Measurements from ENCODE around the gene CACUL1.
"Not testable (repeated sequence)": the region's sequence is repeated elsewhere in the genome, so short reads cannot be mapped to it uniquely, and the experiment has no call there.

Gene CACUL1

GRCh38 chr10:118671221-118671620 lies 83.5 kb downstream of the CACUL1 start:
- H3K36me3 ChIP-seq (ENCODE audit: insufficient read depth, low read depth, low read length); H3K4me1 ChIP-seq (ENCODE audit: insufficient read depth, low read length); H3K9me3 ChIP-seq (ENCODE audit: insufficient read depth, low read depth, low read length); H3K4me3 ChIP-seq (ENCODE audit: low read length); H3K27ac ChIP-seq (ENCODE audit: low read length); H3K9ac ChIP-seq (ENCODE audit: low read depth, low read length); H3K27me3 ChIP-seq (ENCODE audit: insufficient read depth, low read length): not testable (repeated sequence)

- H3K4me3 ChIP-seq (ENCODE audit: low read length), result no peak overlapping the region
- no peak overlapping the region for H3K27ac ChIP-seq (ENCODE audit: low read length)
- H3K4me1 ChIP-seq (ENCODE audit: insufficient read depth, low read length), result no peaks in the 10 kb centered on the region
- H3K27me3 ChIP-seq (ENCODE audit: insufficient read depth, low read length), result no peaks in the 10 kb centered on the region
- H3K9ac ChIP-seq (ENCODE audit: low read depth, low read length), result no peak overlapping the region
- no peaks in the 10 kb centered on the region for H3K36me3 ChIP-seq (ENCODE audit: insufficient read depth, low read depth, low read length)
- no peaks in the 10 kb centered on the region for H3K9me3 ChIP-seq (ENCODE audit: insufficient read depth, low read depth, low read length)
These were observed 84.2 kb downstream of the CACUL1 start for GRCh38 chr10:118670472-118671124.

- H3K4me3 ChIP-seq (ENCODE audit: low read length), result no peak overlapping the region
These were observed 84.9 kb downstream of the CACUL1 start for GRCh38 chr10:118669835-118670234.

GRCh38 chr10:118669020-118669791 lies 85.6 kb downstream of the CACUL1 start:
- no peaks in the 10 kb centered on the region for H3K4me1 ChIP-seq (ENCODE audit: insufficient read depth, low read length)
- no peak overlapping the region for H3K27ac ChIP-seq (ENCODE audit: low read length)
- H3K27me3 ChIP-seq (ENCODE audit: insufficient read depth, low read length), result no peaks in the 10 kb centered on the region
- no peak overlapping the region for H3K9ac ChIP-seq (ENCODE audit: low read depth, low read length)
- H3K9me3 ChIP-seq (ENCODE audit: insufficient read depth, low read depth, low read length), result no peaks in the 10 kb centered on the region
- no peaks in the 10 kb centered on the region for H3K36me3 ChIP-seq (ENCODE audit: insufficient read depth, low read depth, low read length)
- H3K4me3 ChIP-seq (ENCODE audit: low read length), result no peak overlapping the region

More at GRCh38 chr10:118669835-118670234, 84.9 kb downstream of the CACUL1 start:
- Histone ChIP-seq H3K27me3 (ENCODE audit: insufficient read depth, low read length) (no peaks in the 10 kb centered on the region), H3K9me3 (ENCODE audit: insufficient read depth, low read depth, low read length) (no peaks in the 10 kb centered on the region), H3K36me3 (ENCODE audit: insufficient read depth, low read depth, low read length) (no peaks in the 10 kb centered on the region), H3K9ac (ENCODE audit: low read depth, low read length) (no peak overlapping the region), H3K27ac (ENCODE audit: low read length) (no peak overlapping the region), H3K4me1 (ENCODE audit: insufficient read depth, low read length) (no peaks in the 10 kb centered on the region)

GRCh38 chr10:118668228-118668952 lies 86.4 kb downstream of the CACUL1 start:
- no peaks in the 10 kb centered on the region for H3K9me3 ChIP-seq (ENCODE audit: insufficient read depth, low read depth, low read length)
- no peak overlapping the region for H3K4me3 ChIP-seq (ENCODE audit: low read length)
- no peaks in the 10 kb centered on the region for H3K27me3 ChIP-seq (ENCODE audit: insufficient read depth, low read length)
- no peaks in the 10 kb centered on the region for H3K4me1 ChIP-seq (ENCODE audit: insufficient read depth, low read length)
- H3K27ac ChIP-seq (ENCODE audit: low read length), result no peak overlapping the region
- H3K9ac ChIP-seq (ENCODE audit: low read depth, low read length), result no peak overlapping the region
- H3K36me3 ChIP-seq (ENCODE audit: insufficient read depth, low read depth, low read length), result no peaks in the 10 kb centered on the region

- H3K36me3 ChIP-seq (ENCODE audit: insufficient read depth, low read depth, low read length), result no peaks in the 10 kb centered on the region
- H3K27me3 ChIP-seq (ENCODE audit: insufficient read depth, low read length), result no peaks in the 10 kb centered on the region
- H3K27ac ChIP-seq (ENCODE audit: low read length), result no peak overlapping the region
These were observed 87.0 kb downstream of the CACUL1 start for GRCh38 chr10:118667732-118668131.

GRCh38 chr10:118666350-118666749 lies 88.4 kb downstream of the CACUL1 start:
- H3K4me1 ChIP-seq (ENCODE audit: insufficient read depth, low read length), result no peaks in the 10 kb centered on the region
- no peaks in the 10 kb centered on the region for H3K36me3 ChIP-seq (ENCODE audit: insufficient read depth, low read depth, low read length)
- no peak overlapping the region for H3K9ac ChIP-seq (ENCODE audit: low read depth, low read length)
- no peak overlapping the region for H3K4me3 ChIP-seq (ENCODE audit: low read length)
- H3K27me3 ChIP-seq (ENCODE audit: insufficient read depth, low read length), result no peaks in the 10 kb centered on the region
- H3K27ac ChIP-seq (ENCODE audit: low read length), result no peak overlapping the region
- H3K9me3 ChIP-seq (ENCODE audit: insufficient read depth, low read depth, low read length), result no peaks in the 10 kb centered on the region

More at GRCh38 chr10:118667732-118668131, 87.0 kb downstream of the CACUL1 start:
- H3K4me1 ChIP-seq (ENCODE audit: insufficient read depth, low read length), result no peaks in the 10 kb centered on the region
- no peaks in the 10 kb centered on the region for H3K9me3 ChIP-seq (ENCODE audit: insufficient read depth, low read depth, low read length)
- no peak overlapping the region for H3K4me3 ChIP-seq (ENCODE audit: low read length)
- no peak overlapping the region for H3K9ac ChIP-seq (ENCODE audit: low read depth, low read length)

GRCh38 chr10:118664321-118664720 lies 90.4 kb downstream of the CACUL1 start:
- no peak overlapping the region for H3K9ac ChIP-seq (ENCODE audit: low read depth, low read length)
- no peaks in the 10 kb centered on the region for H3K4me1 ChIP-seq (ENCODE audit: insufficient read depth, low read length)
- H3K27ac ChIP-seq (ENCODE audit: low read length), result no peak overlapping the region

GRCh38 chr10:118663176-118663575 lies 91.6 kb downstream of the CACUL1 start:
- no peak overlapping the region for H3K9ac ChIP-seq (ENCODE audit: low read depth, low read length)
- no peaks in the 10 kb centered on the region for H3K27me3 ChIP-seq (ENCODE audit: insufficient read depth, low read length)

More at GRCh38 chr10:118664321-118664720, 90.4 kb downstream of the CACUL1 start:
- Histone ChIP-seq H3K36me3 (ENCODE audit: insufficient read depth, low read depth, low read length) (no peaks in the 10 kb centered on the region), H3K27me3 (ENCODE audit: insufficient read depth, low read length) (no peaks in the 10 kb centered on the region), H3K4me3 (ENCODE audit: low read length) (no peak overlapping the region), H3K9me3 (ENCODE audit: insufficient read depth, low read depth, low read length) (no peaks in the 10 kb centered on the region)

GRCh38 chr10:118662228-118663035 lies 92.3 kb downstream of the CACUL1 start:
- Histone ChIP-seq H3K4me1 (ENCODE audit: insufficient read depth, low read length) (no peaks in the 10 kb centered on the region), H3K9me3 (ENCODE audit: insufficient read depth, low read depth, low read length) (no peaks in the 10 kb centered on the region), H3K4me3 (ENCODE audit: low read length) (no peak overlapping the region), H3K36me3 (ENCODE audit: insufficient read depth, low read depth, low read length) (no peaks in the 10 kb centered on the region), H3K9ac (ENCODE audit: low read depth, low read length) (no peak overlapping the region), H3K27ac (ENCODE audit: low read length) (no peak overlapping the region), H3K27me3 (ENCODE audit: insufficient read depth, low read length) (no peaks in the 10 kb centered on the region)

More at GRCh38 chr10:118663176-118663575, 91.6 kb downstream of the CACUL1 start:
- Histone ChIP-seq H3K4me1 (ENCODE audit: insufficient read depth, low read length) (no peaks in the 10 kb centered on the region), H3K9me3 (ENCODE audit: insufficient read depth, low read depth, low read length) (no peaks in the 10 kb centered on the region), H3K36me3 (ENCODE audit: insufficient read depth, low read depth, low read length) (no peaks in the 10 kb centered on the region), H3K4me3 (ENCODE audit: low read length) (no peak overlapping the region), H3K27ac (ENCODE audit: low read length) (no peak overlapping the region)

- H3K36me3 ChIP-seq (ENCODE audit: insufficient read depth, low read depth, low read length), result no peaks in the 10 kb centered on the region
- H3K4me1 ChIP-seq (ENCODE audit: insufficient read depth, low read length), result no peaks in the 10 kb centered on the region
These were observed 96.0 kb downstream of the CACUL1 start for GRCh38 chr10:118658762-118659161.

More at GRCh38 chr10:118658762-118659161, 96.0 kb downstream of the CACUL1 start:
- Histone ChIP-seq H3K27me3 (ENCODE audit: insufficient read depth, low read length) (no peaks in the 10 kb centered on the region), H3K4me3 (ENCODE audit: low read length) (no peak overlapping the region), H3K9ac (ENCODE audit: low read depth, low read length) (no peak overlapping the region), H3K9me3 (ENCODE audit: insufficient read depth, low read depth, low read length) (no peaks in the 10 kb centered on the region), H3K27ac (ENCODE audit: low read length) (no peak overlapping the region)

All from iPS-20b (cell line).